GM12875 (cell line): Measurements from ENCODE around the gene MAP4K1.
A peak's percentile ranks its signal among the peaks of the same experiment; 100 is the strongest.

Experiments used
- H3K4me3 ChIP-seq: one replicate; pipeline ENCODE4 v1.5.1; 2011; ENCODE audit warnings: low read depth, low read length, control low read depth
- TF ChIP-seq, protein P1 (sequence below): IDR thresholded peaks from 2 replicates; pipeline ENCODE4 v1.5.1; 2011; ENCODE audit warnings: low read depth, mild to moderate bottlenecking, control low read depth, inconsistent platforms, low read length, moderate library complexity, borderline replicate concordance; ENCODE audit not compliant: insufficient read depth

MAP4K1 gene

DNA sequence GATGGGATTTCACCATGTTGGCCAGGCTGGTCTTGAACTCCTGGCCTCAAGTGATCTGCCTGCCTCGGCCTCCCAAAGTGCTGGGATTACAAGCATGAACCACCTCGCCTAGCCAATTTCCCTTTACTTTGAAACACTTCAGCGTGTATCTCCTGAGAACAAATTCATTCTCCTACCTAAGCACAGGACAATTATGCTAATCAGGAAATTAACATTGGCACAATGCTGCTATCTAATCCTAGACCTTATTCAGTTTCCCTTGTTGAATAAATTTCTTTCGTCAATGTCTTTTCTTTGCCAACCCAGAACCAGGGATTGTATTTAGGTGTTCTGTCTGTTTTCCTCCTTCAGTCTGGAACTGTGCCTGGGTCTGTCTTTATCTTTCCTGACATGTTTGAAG is 67.8 kb downstream of the MAP4K1 start:
- no peak overlapping the region for H3K4me3 ChIP-seq
- TF ChIP-seq, protein P1, sequence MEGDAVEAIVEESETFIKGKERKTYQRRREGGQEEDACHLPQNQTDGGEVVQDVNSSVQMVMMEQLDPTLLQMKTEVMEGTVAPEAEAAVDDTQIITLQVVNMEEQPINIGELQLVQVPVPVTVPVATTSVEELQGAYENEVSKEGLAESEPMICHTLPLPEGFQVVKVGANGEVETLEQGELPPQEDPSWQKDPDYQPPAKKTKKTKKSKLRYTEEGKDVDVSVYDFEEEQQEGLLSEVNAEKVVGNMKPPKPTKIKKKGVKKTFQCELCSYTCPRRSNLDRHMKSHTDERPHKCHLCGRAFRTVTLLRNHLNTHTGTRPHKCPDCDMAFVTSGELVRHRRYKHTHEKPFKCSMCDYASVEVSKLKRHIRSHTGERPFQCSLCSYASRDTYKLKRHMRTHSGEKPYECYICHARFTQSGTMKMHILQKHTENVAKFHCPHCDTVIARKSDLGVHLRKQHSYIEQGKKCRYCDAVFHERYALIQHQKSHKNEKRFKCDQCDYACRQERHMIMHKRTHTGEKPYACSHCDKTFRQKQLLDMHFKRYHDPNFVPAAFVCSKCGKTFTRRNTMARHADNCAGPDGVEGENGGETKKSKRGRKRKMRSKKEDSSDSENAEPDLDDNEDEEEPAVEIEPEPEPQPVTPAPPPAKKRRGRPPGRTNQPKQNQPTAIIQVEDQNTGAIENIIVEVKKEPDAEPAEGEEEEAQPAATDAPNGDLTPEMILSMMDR, result no peak

DNA sequence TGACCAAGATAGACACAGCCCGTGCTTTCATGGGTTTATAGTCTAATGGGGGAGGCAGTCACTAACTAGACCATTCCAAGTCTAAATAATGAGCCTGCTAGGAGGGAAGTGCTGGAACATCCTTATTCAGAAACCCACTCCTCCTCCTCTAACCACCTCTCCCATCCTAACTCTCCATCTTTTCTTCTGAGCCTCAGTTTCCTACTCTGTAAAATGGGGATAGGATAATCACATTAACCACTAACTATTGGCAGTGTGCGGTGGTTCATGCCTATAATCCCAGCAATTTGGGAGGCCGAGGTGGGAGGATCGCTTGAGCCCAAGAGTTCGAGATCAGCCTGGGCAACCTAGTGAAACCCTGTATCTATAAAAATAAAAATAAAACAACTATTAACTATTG is 68.7 kb downstream of the MAP4K1 start:
- TF ChIP-seq, protein P1, result no peak
- H3K4me3 ChIP-seq, result no peak overlapping the region

GRCh38 chr19:38547421-38547820 is 70.3 kb downstream of the MAP4K1 start:
- TF ChIP-seq, protein P1, result no peak

DNA sequence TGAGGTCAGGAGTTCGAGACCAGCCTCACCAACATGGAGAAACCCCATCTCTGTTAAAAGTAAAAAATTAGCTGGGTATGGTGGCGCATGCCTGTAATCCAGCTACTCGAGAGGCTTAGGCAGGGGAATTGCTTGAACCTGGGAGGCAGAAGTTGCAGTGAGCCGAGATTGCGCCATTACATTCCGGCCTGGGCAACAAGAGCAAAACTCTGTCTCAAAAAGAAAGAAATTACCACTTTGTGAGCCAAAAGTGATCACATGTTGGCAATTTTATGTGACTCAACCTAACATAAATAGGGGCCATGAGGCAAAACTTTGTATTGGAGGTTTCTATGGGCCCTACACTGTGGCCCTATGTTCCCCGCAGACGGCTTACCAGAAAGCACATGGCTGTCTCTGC is 72.2 kb downstream of the MAP4K1 start:
- TF ChIP-seq, protein P1, result no peak

More at GRCh38 chr19:38547421-38547820, 70.3 kb downstream of the MAP4K1 start:
- no peak overlapping the region for H3K4me3 ChIP-seq

DNA sequence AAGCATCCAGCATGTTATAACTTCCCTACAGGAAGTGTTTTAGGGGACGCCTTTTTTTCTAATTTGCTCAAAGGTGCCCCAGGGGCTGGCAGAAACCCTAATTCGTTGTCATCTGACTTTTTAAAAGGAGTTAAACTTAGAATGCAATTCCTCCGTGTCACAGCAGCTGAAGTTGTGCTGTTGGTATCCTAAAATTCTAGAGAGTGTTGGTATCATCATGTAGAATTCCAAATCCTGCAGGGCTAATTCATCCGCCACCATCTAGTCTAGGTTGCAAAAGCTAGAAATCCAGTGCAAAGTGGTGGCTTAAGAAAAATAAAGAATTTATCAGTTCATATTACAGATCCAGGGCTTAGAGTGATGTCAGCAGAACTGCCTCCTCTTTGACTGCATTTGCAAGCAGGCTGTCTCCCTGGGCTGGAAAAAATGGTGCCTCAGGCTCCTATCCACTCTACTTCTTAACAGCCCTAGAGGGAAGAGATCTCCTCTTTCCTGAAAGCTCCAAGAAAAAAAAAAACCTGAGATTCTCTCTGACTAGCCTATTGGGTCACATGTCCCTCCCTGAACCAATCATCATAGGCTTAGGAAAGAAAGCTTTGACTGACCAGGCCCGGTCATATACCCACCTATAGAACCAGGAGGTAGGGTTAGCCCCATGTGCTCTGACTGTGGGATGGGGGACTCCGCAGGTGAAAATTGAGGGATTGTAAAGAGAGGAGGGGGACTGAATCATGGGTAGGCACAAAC is 73.0 kb downstream of the MAP4K1 start:
- TF ChIP-seq, protein P1, result peak; percentile 31; the same call in 1 of the 2 replicates
- H3K4me3 ChIP-seq, result no peak overlapping the region

More for the DNA sequence above, 72.2 kb downstream of the MAP4K1 start:
- H3K4me3 ChIP-seq, result no peak overlapping the region

- peak overlapping the region; percentile 31 for H3K4me3 ChIP-seq
- TF ChIP-seq, protein P1, result no peak
Observed at GRCh38 chr19:38543807-38544568, 73.8 kb downstream of the MAP4K1 start.
